Osteoblast (primary cell): ENCODE results near the gene PRPF6. TPM values are rescaled to one million over a fixed set of nuclear protein-coding genes. Genes with fewer than 3 reads are reported as not detected.

Experiments used
- DNase-seq: peaks from one replicate; pipeline ENCODE4 v3.0.0; 2011; ENCODE audit warnings: low spot score, mixed read lengths; ENCODE audit not compliant: insufficient read length; ENCODE audit errors: missing footprints
- H2AFZ ChIP-seq: 2 replicates; pipeline ENCODE4 v1.6.0; 2011; ENCODE audit warnings: mild to moderate bottlenecking, low read length
- H3K27ac ChIP-seq: 2 replicates; pipeline ENCODE4 v1.5.1; 2011; ENCODE audit warnings: mild to moderate bottlenecking, low read depth, low read length, moderate library complexity
- H3K27me3 ChIP-seq: 2 replicates; pipeline ENCODE4 v1.6.0; 2012; ENCODE audit warnings: mild to moderate bottlenecking, control low read depth, inconsistent platforms, low read length, moderate library complexity; ENCODE audit not compliant: insufficient read depth
- H3K36me3 ChIP-seq: 2 replicates; pipeline ENCODE4 v1.5.1; 2011; ENCODE audit warnings: mild to moderate bottlenecking, low read length, control low read depth, moderate library complexity; ENCODE audit not compliant: insufficient read depth
- H3K4me1 ChIP-seq: 2 replicates; pipeline ENCODE4 v1.5.1; 2011; ENCODE audit warnings: mild to moderate bottlenecking, low read length, control low read depth, moderate library complexity; ENCODE audit not compliant: insufficient read depth
- H3K4me2 ChIP-seq: 2 replicates; pipeline ENCODE4 v1.6.0; 2011; ENCODE audit warnings: mild to moderate bottlenecking, low read length; ENCODE audit not compliant: insufficient read depth
- H3K4me3 ChIP-seq: fragments of 200-600 bp; sonication (generic); 3 replicates; pipeline ENCODE4 v1.5.1; 2012; ENCODE audit warnings: mild to moderate bottlenecking, low read length, inconsistent platforms; ENCODE audit not compliant: insufficient read depth
- H3K79me2 ChIP-seq: 2 replicates; pipeline ENCODE4 v1.6.0; 2012; ENCODE audit warnings: mild to moderate bottlenecking, low read length, control low read depth, inconsistent platforms; ENCODE audit not compliant: insufficient read depth
- H3K9me3 ChIP-seq: 2 replicates; pipeline ENCODE4 v1.5.1; 2011; ENCODE audit warnings: low read depth, low read length, control low read depth
- H4K20me1 ChIP-seq: 2 replicates; pipeline ENCODE4 v1.6.0; 2012; ENCODE audit warnings: mild to moderate bottlenecking, low read length, control low read depth; ENCODE audit not compliant: insufficient read depth
- CTCF ChIP-seq: IDR thresholded peaks from 2 replicates; pipeline ENCODE4 v1.5.1; 2011; ENCODE audit warnings: mild to moderate bottlenecking, low read depth, low read length, moderate library complexity; ENCODE audit errors: extremely low read depth
- total RNA-seq: library from RNA; depleted of rRNA; stranded (reverse); fragments of >200 nt; gene quantifications from 2 replicates; pipeline ENCODE4 v1.2.3, GENCODE V29; 2012

PRPF6 gene
- total RNA-seq, 1 donor, result 56.1 TPM

- H3K4me2 ChIP-seq, result no peak overlapping the region
- H3K27ac ChIP-seq, result no peak overlapping the region
- H3K36me3 ChIP-seq, result peaks cover 27% of the 10 kb centered on the region
- peaks cover 3% of the 10 kb centered on the region for H4K20me1 ChIP-seq
- H2AFZ ChIP-seq, result no peak overlapping the region
- H3K27me3 ChIP-seq, result no peaks in the 10 kb centered on the region
- peak; percentile 74 for DNase-seq
- peaks cover 9% of the 10 kb centered on the region for H3K79me2 ChIP-seq
- no peaks in the 10 kb centered on the region for H3K9me3 ChIP-seq
- H3K4me3 ChIP-seq, result no peak overlapping the region
- peaks cover 14% of the 10 kb centered on the region for H3K4me1 ChIP-seq
- no peak for TF ChIP-seq CTCF
Observed at GRCh38 chr20:63966172-63966943, 14.6 kb upstream of the PRPF6 start.

- no peak overlapping the region for H3K4me2 ChIP-seq
- H4K20me1 ChIP-seq, result peaks cover 3% of the 10 kb centered on the region
- H3K36me3 ChIP-seq, result peaks cover 27% of the 10 kb centered on the region
- peaks cover 14% of the 10 kb centered on the region for H3K4me1 ChIP-seq
- H3K79me2 ChIP-seq, result peaks cover 9% of the 10 kb centered on the region
- H3K4me3 ChIP-seq, result no peak overlapping the region
- TF ChIP-seq CTCF, result no peak
- H3K27me3 ChIP-seq, result no peaks in the 10 kb centered on the region
- no peak overlapping the region for H2AFZ ChIP-seq
- DNase-seq, result peak; percentile 81
- H3K9me3 ChIP-seq, result no peaks in the 10 kb centered on the region
- H3K27ac ChIP-seq, result no peak overlapping the region
Observed at GRCh38 chr20:63966944-63967322, 14.0 kb upstream of the PRPF6 start.

- H3K4me1 ChIP-seq, result peaks cover 14% of the 10 kb centered on the region
- TF ChIP-seq CTCF, result no peak
- H3K27me3 ChIP-seq, result no peaks in the 10 kb centered on the region
- H3K79me2 ChIP-seq, result peaks cover 9% of the 10 kb centered on the region
- no peak overlapping the region for H3K4me2 ChIP-seq
- H3K27ac ChIP-seq, result no peak overlapping the region
- H3K36me3 ChIP-seq, result peaks cover 23% of the 10 kb centered on the region
- H2AFZ ChIP-seq, result no peak overlapping the region
- no peaks in the 10 kb centered on the region for H3K9me3 ChIP-seq
- H3K4me3 ChIP-seq, result no peak overlapping the region
- peak; percentile 53 for DNase-seq
- peaks cover 3% of the 10 kb centered on the region for H4K20me1 ChIP-seq
Observed at GRCh38 chr20:63967330-63968135, 13.4 kb upstream of the PRPF6 start.
